CD8-positive, alpha-beta memory T cell (primary cell): ENCODE results near the gene OTOP2. TPM values are rescaled to one million over a fixed set of nuclear protein-coding genes. Genes with fewer than 3 reads are reported as not detected.

Experiments
- CTCF ChIA-PET: fragments of 350-600 bp; sonication (Branson Sonifier 250); formaldehyde crosslinking; loops from one replicate; lab custom pipeline; 2021; ENCODE audit warnings: antibody characterized with exemption; lab: Charles Lee
- POLR2A ChIA-PET: fragments of 350-600 bp; sonication (Branson Sonifier 250); formaldehyde crosslinking; loops from one replicate; lab custom pipeline; 2021; ENCODE audit warnings: antibody characterized with exemption; lab: Charles Lee
- DNase-seq, 5 donors: peaks; one replicate each; pipeline versions ENCODE4 v3.0.0 to v3.0.0-alpha.2; 2020 to 2022; ENCODE audit warnings: mixed read lengths in 1 of 5
- H3K27ac ChIP-seq: one replicate; pipeline ENCODE4 v1.7.0; 2013; ENCODE audit warnings: low read depth, mild to moderate bottlenecking, low read length, moderate library complexity
- H3K27me3 ChIP-seq: 2 replicates; pipeline ENCODE4 v1.7.0; 2013; ENCODE audit warnings: low read length, mild to moderate bottlenecking; ENCODE audit not compliant: insufficient read depth, poor library complexity, severe bottlenecking
- H3K36me3 ChIP-seq: 2 replicates; pipeline ENCODE4 v1.7.0; 2013; ENCODE audit warnings: mild to moderate bottlenecking, low read length, moderate library complexity; ENCODE audit not compliant: insufficient read depth
- H3K4me1 ChIP-seq: 2 replicates; pipeline ENCODE4 v1.7.0; 2013; ENCODE audit warnings: mild to moderate bottlenecking, low read length, moderate library complexity; ENCODE audit not compliant: insufficient read depth
- H3K4me3 ChIP-seq: 2 replicates; pipeline ENCODE4 v1.7.0; 2013; ENCODE audit warnings: mild to moderate bottlenecking, low read length
- H3K9me3 ChIP-seq: 2 replicates; pipeline ENCODE4 v1.7.0; 2013; ENCODE audit warnings: mild to moderate bottlenecking, low read length
- H3K27ac Mint-ChIP-seq, 8 donors: one replicate each; pipeline ENCODE4 v1.8.0; 2020 to 2021; ENCODE audit warnings: mixed read lengths in 8 of 8, mild to moderate bottlenecking in 6 of 8, inconsistent platforms in 3 of 8, moderate library complexity in 3 of 8
- H3K27me3 Mint-ChIP-seq, 2 donors: one replicate each; pipeline ENCODE4 v1.8.0; 2020 to 2021; ENCODE audit warnings: mixed read lengths in 2 of 2, mild to moderate bottlenecking in 1 of 2, moderate library complexity in 1 of 2
- H3K36me3 Mint-ChIP-seq, 3 donors: one replicate each; pipeline ENCODE4 v1.8.0; 2020 to 2021; ENCODE audit warnings: mixed read lengths in 3 of 3, inconsistent platforms in 1 of 3, mild to moderate bottlenecking in 1 of 3
- H3K4me1 Mint-ChIP-seq, 3 donors: one replicate each; pipeline ENCODE4 v1.8.0; 2020 to 2021; ENCODE audit warnings: mixed read lengths in 3 of 3, inconsistent platforms in 1 of 3, mild to moderate bottlenecking in 1 of 3
- H3K4me3 Mint-ChIP-seq, 7 donors: one replicate each; pipeline ENCODE4 v1.8.0; 2020 to 2021; ENCODE audit warnings: mixed read lengths in 7 of 7, mild to moderate bottlenecking in 6 of 7, moderate library complexity in 4 of 7, inconsistent platforms in 2 of 7
- H3K9me3 Mint-ChIP-seq, 5 donors: one replicate each; pipeline ENCODE4 v1.8.0; 2020 to 2022; ENCODE audit warnings: mixed read lengths in 5 of 5, mild to moderate bottlenecking in 3 of 5, moderate library complexity in 2 of 5, inconsistent platforms in 1 of 5
- polyA plus RNA-seq: library from polyadenylated mRNA; unstranded; fragments of 300-500 nt; fragmentation: Illumina TruSeq; gene quantifications from one replicate; pipeline ENCODE4 v1.2.3, GENCODE V29; 2021
- total RNA-seq, 2 experiments: library from RNA; stranded (reverse); gene quantifications; one replicate each; pipeline ENCODE4 v1.2.3, GENCODE V29; 2021

Gene OTOP2
- total and polyA plus RNA-seq, 3 experiments from 2014 or later, result not detected

GRCh38 chr17:74946641-74947040, 22.6 kb downstream of the OTOP2 start:
- no peak for DNase-seq
- no peaks in the 10 kb centered on the region for H3K36me3 ChIP-seq
- H3K9me3 ChIP-seq, result no peaks in the 10 kb centered on the region
- no peak overlapping the region for H3K27ac Mint-ChIP-seq
- H3K9me3 Mint-ChIP-seq, result no peaks in the 10 kb centered on the region
- no peaks in the 10 kb centered on the region for H3K27me3 ChIP-seq
- ChIA-PET CTCF (interaction anchor here (1.1 to 2.0 kb wide), 2 partner anchors 11 to 14 kb away, joined by 3 to 4 read pairs; no protein-coding TSS in a partner anchor), POLR2A (no interaction called here)
- no peaks in the 10 kb centered on the region for H3K4me1 Mint-ChIP-seq
- H3K27me3 Mint-ChIP-seq, result peaks cover 17 to 28% of the 10 kb centered on the region in 2 donors
- no peak overlapping the region for H3K4me3 Mint-ChIP-seq
- no peaks in the 10 kb centered on the region for H3K36me3 Mint-ChIP-seq
- H3K4me3 ChIP-seq, result no peak overlapping the region
- H3K27ac ChIP-seq, result no peak overlapping the region
- no peaks in the 10 kb centered on the region for H3K4me1 ChIP-seq

- Mint-ChIP-seq H3K4me3 (no peak overlapping the region), H3K27me3 (peaks cover 14 to 22% of the 10 kb centered on the region in 2 donors), H3K9me3 (no peaks in the 10 kb centered on the region), H3K4me1 (no peaks in the 10 kb centered on the region), H3K27ac (no peak overlapping the region), H3K36me3 (no peaks in the 10 kb centered on the region)
- ChIA-PET CTCF (interaction anchor here (2.0 kb wide), 1 partner anchor 11 kb away, joined by 4 read pairs; no protein-coding TSS in a partner anchor), POLR2A (interaction anchor here (0.6 kb wide), 1 partner anchor 246 kb away, joined by 4 read pairs; no protein-coding TSS in a partner anchor)
- H3K27ac ChIP-seq, result no peak overlapping the region
- H3K9me3 ChIP-seq, result no peaks in the 10 kb centered on the region
- no peaks in the 10 kb centered on the region for H3K4me1 ChIP-seq
- H3K27me3 ChIP-seq, result no peaks in the 10 kb centered on the region
- no peak overlapping the region for H3K4me3 ChIP-seq
- H3K36me3 ChIP-seq, result no peaks in the 10 kb centered on the region
- DNase-seq, result no peak
These were observed 23.1 kb downstream of the OTOP2 start for GRCh38 chr17:74947041-74947754.

GRCh38 chr17:74949455-74950115, 25.5 kb downstream of the OTOP2 start:
- no peaks in the 10 kb centered on the region for H3K27me3 ChIP-seq
- ChIA-PET CTCF (no interaction called here), POLR2A (no interaction called here)
- no peak overlapping the region for H3K27ac Mint-ChIP-seq
- H3K4me3 Mint-ChIP-seq, result no peak overlapping the region
- no peaks in the 10 kb centered on the region for H3K4me1 ChIP-seq
- H3K9me3 Mint-ChIP-seq, result no peaks in the 10 kb centered on the region
- H3K36me3 ChIP-seq, result no peaks in the 10 kb centered on the region
- no peak for DNase-seq
- H3K36me3 Mint-ChIP-seq, result no peaks in the 10 kb centered on the region
- H3K4me3 ChIP-seq, result no peak overlapping the region
- H3K4me1 Mint-ChIP-seq, result no peaks in the 10 kb centered on the region
- H3K9me3 ChIP-seq, result no peaks in the 10 kb centered on the region
- H3K27me3 Mint-ChIP-seq, result peaks cover 10 to 12% of the 10 kb centered on the region in 2 donors
- H3K27ac ChIP-seq, result no peak overlapping the region

DNA sequence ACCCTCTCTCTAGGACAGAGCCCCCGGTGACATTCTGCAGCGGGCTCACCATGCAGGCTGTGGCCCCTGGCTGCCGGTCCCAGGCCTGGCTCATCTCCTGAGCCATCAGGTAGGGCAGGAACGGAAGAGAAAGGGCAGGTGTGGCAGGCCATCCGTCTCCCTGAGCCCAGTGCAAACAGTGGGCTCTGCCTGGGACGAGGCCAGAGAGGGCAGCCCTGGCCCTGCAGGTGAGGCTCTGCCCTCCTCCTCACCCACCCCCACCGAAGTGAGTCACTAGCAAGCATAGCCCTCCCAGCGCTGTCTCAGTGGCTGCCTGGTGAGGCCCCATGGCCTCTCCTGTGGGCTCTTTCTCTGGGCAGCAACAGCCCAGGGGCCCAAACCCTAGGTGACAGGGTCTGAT, 26.1 kb downstream of the OTOP2 start:
- Mint-ChIP-seq H3K36me3 (no peaks in the 10 kb centered on the region), H3K27ac (no peak overlapping the region), H3K4me3 (no peak overlapping the region), H3K4me1 (no peaks in the 10 kb centered on the region), H3K9me3 (no peaks in the 10 kb centered on the region), H3K27me3 (peaks cover 10% of the 10 kb centered on the region in 2 donors)
- Histone ChIP-seq H3K27ac (no peak overlapping the region), H3K4me3 (no peak overlapping the region), H3K9me3 (no peaks in the 10 kb centered on the region), H3K36me3 (no peaks in the 10 kb centered on the region), H3K27me3 (no peaks in the 10 kb centered on the region), H3K4me1 (no peaks in the 10 kb centered on the region)
- POLR2A ChIA-PET, result no interaction called here
- CTCF ChIA-PET, result interaction anchor here (1.9 kb wide), 1 partner anchor 11 kb away, joined by 5 read pairs; no protein-coding TSS in a partner anchor
- DNase-seq, result no peak

- Mint-ChIP-seq H3K27me3 (peaks cover 5 to 10% of the 10 kb centered on the region in 2 donors), H3K4me3 (no peak overlapping the region), H3K27ac (no peak overlapping the region), H3K9me3 (no peaks in the 10 kb centered on the region), H3K4me1 (no peaks in the 10 kb centered on the region), H3K36me3 (no peaks in the 10 kb centered on the region)
- no peaks in the 10 kb centered on the region for H3K9me3 ChIP-seq
- ChIA-PET POLR2A (no interaction called here), CTCF (interaction anchor here (1.9 kb wide), 1 partner anchor 10 kb away, joined by 5 read pairs; no protein-coding TSS in a partner anchor)
- H3K36me3 ChIP-seq, result no peaks in the 10 kb centered on the region
- DNase-seq, result no peak
- H3K4me1 ChIP-seq, result no peaks in the 10 kb centered on the region
- no peak overlapping the region for H3K4me3 ChIP-seq
- H3K27ac ChIP-seq, result no peak overlapping the region
- H3K27me3 ChIP-seq, result no peaks in the 10 kb centered on the region
These were observed 27.0 kb downstream of the OTOP2 start for GRCh38 chr17:74951065-74951464.

DNA sequence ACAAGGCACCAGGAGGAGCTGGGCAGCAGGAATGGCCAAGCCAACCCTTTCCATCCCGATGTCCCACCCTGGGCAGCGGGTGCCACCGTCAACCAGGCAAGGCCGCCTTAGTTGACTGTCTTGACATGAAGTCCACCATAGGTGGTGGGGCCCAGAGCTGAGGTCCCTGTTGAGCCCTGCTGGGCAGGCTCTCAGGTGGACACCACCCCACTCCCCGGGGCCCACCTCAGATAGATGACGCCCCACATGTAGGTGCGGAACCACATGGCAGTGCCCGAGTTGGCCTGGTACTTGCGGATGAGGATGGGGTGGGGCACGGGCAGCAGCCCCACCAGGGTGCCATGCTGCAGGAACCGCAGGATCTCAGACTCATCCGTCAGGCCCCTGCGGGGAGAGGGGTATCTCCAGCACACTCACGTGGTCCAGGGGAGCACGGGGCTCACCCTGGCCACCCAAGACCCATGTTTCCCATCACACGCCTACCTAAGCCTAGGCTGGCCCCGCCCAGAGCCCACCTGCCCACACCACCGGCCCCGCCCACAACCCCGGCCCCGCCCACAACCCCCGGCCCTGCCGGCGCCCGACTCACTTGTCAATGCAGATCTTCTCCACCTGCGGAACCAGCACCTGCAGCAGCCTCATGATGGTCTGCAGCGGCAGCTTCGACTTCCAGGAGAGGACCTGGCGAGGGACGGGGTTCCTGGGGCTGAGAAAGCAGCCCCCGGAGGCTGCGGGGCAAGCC, 27.8 kb downstream of the OTOP2 start:
- H3K4me3 ChIP-seq, result no peak overlapping the region
- no peaks in the 10 kb centered on the region for H3K9me3 ChIP-seq
- Mint-ChIP-seq H3K4me1 (no peaks in the 10 kb centered on the region), H3K27ac (no peak overlapping the region), H3K36me3 (no peaks in the 10 kb centered on the region), H3K4me3 (no peak overlapping the region), H3K9me3 (no peaks in the 10 kb centered on the region), H3K27me3 (peaks cover 5 to 6% of the 10 kb centered on the region in 2 donors)
- ChIA-PET CTCF (interaction anchor here (1.1 to 1.9 kb wide), 2 partner anchors 9 to 10 kb away, joined by 5 read pairs; no protein-coding TSS in a partner anchor), POLR2A (no interaction called here)
- no peaks in the 10 kb centered on the region for H3K27me3 ChIP-seq
- no peaks in the 10 kb centered on the region for H3K36me3 ChIP-seq
- no peak for DNase-seq
- H3K4me1 ChIP-seq, result no peaks in the 10 kb centered on the region
- H3K27ac ChIP-seq, result no peak overlapping the region

DNA sequence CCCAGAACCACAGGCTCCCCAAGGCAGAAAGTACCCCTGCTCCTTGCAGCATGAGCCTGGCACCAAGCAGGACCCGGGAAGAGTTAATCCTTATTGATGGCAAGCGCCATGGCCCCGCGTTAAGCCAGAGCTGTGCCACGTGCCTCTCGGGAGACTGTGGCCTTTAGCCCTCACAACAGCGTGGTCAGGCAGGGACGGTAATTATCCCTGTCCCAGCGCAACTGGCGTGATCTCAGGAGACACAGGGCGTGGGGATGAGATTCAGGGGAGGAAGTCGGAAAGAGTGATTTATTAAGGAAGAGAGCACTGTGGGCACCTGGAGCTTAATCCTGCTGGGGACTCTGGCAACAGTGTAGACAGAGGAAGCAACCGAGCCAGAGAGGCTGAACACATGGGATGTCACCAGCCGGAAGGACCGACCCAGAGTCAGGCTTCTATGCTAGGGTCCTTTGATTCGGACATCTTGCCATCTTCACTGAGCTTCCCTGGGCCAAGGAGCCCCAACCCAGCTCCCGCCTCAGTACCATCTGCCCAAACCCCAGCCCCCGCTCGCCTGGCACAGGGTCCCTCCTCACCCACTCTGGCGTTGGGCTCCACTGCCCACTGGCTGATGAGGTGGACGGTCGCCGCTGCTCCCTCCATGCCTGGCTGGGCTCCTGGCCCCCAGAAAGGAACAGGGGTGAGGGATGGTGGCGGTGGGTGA, 28.5 kb downstream of the OTOP2 start:
- Mint-ChIP-seq H3K4me1 (no peaks in the 10 kb centered on the region), H3K9me3 (no peaks in the 10 kb centered on the region), H3K36me3 (no peaks in the 10 kb centered on the region), H3K4me3 (no peak overlapping the region), H3K27ac (peak overlapping the region in 1 of 8 donors; percentile 19), H3K27me3 (peaks cover 4 to 5% of the 10 kb centered on the region in 2 donors)
- Histone ChIP-seq H3K27ac (no peak overlapping the region), H3K4me3 (no peak overlapping the region), H3K4me1 (no peaks in the 10 kb centered on the region), H3K36me3 (no peaks in the 10 kb centered on the region), H3K9me3 (no peaks in the 10 kb centered on the region), H3K27me3 (no peaks in the 10 kb centered on the region)
- DNase-seq, result no peak
- POLR2A ChIA-PET, result interaction anchor here (0.6 kb wide), 1 partner anchor 8 kb away, joined by 3 read pairs; no protein-coding TSS in a partner anchor
- CTCF ChIA-PET, result interaction anchor here (0.8 to 1.1 kb wide), 2 partner anchors 9 to 15 kb away, joined by 3 to 5 read pairs; no protein-coding TSS in a partner anchor
